ENCODE data around the gene TPST1.
"Not testable (repeated sequence)": the region's sequence is repeated elsewhere in the genome, so short reads cannot be mapped to it uniquely, and the experiment has no call there.

TPST1 gene

DNA sequence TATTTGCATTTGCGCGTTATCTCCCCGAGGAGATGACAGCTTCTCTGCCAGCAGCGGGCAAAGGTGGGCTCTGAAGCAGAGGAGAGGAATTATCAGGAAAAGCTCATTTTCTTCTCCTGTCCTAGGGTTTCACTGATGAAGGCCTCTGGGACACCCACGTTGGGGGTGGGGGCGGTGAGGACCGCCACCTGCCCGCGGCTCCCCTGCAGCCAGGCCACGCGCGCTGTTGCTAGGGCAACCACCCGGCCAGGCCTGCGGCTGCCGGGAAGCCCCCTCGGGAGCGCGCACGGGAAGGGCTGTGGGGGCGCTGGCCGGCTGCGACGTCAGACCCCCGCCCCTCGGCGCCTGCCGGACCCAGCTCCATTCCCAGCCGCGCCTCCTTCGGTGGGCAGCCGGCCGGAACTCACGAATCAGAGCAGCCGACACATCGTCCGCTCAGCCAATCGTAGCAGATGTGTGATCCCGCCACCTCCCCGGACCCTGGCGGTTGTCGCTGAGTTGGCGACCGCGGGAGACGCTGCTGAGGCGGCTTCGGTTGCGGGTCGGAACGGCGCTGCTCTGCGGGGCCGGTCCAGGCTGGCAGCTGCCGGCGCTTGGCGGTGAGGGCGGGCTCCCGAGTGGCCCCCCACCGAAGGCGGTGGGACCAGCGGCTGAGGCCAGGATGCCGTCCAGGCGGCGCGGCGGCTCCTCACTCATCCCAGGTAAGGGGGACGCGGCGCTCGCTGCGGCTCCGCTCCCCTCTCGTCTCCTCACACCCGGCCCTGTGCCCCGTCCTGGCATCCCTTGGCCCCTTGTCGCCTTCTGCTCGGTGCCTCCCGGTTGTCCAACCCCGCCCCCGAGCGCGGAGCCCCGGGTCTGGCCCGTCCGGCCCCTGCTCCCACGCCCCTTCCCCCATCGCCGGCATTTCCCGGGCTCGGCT lies at the start of gene TPST1:
Gene TPST1 (plus strand): TSS at position 513 of the 919 bp plus-strand sequence. CDS start 35,092 bp downstream, outside the sequence.
- DNase-seq: peak; percentile 55

GRCh38 chr7:66156035-66156434 lies 49.1 kb upstream of the TPST1 start:
- not testable (repeated sequence) for DNase-seq

GRCh38 chr7:66157060-66157459 lies 48.1 kb upstream of the TPST1 start:
- no peak for DNase-seq

GRCh38 chr7:66162622-66163021 lies 42.5 kb upstream of the TPST1 start:
- no peak for DNase-seq

DNA sequence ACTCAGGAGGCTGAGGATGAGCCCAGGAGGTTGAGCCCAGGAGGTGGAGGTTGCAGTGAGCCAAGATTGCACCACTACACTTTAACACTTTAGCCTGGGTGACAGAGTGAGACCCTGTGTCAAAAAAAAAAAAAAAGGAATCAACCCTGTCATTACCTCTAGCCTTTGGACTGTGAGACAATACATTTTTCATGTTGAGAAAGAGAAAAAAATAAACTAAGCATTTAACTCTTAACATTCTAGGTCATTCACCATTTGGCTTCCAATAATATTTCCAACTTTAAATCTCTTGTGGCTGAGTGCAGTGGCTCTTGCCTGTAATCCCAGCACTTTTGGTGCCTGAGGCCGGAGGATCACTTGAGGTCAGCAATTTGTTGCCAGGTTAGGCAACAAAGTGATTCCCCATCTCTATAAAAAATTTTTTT lies 41.9 kb upstream of the TPST1 start:
- no peak for DNase-seq

DNA sequence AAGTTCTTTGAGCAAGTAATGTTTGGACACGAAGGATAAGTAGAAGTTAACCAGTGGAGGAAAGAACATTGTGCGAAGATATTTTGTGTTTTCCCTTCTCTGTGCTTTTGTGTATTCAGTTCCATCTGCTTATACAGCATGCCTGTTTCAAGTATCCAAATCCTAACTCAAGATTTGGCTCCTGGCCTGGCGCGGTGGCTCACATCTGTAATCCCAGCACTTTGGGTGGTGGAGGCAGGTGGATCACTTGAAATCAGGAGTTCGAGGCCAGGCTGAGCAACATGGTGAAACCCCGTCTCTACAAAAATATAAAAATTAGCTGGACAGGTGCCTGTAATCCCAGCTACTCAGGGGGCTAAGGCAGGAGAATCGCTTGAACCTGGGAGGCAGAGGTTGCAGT lies 40.8 kb upstream of the TPST1 start:
- DNase-seq: no peak

- DNase-seq: peak; percentile 1
Observed at GRCh38 chr7:66167773-66168387, 37.3 kb upstream of the TPST1 start.

- no peak for DNase-seq
Observed at GRCh38 chr7:66169616-66170015, 35.5 kb upstream of the TPST1 start.

GRCh38 chr7:66170309-66171231 lies 34.6 kb upstream of the TPST1 start:
- DNase-seq: no peak

GRCh38 chr7:66172536-66173401 lies 32.4 kb upstream of the TPST1 start:
- DNase-seq: not testable (repeated sequence)

DNA sequence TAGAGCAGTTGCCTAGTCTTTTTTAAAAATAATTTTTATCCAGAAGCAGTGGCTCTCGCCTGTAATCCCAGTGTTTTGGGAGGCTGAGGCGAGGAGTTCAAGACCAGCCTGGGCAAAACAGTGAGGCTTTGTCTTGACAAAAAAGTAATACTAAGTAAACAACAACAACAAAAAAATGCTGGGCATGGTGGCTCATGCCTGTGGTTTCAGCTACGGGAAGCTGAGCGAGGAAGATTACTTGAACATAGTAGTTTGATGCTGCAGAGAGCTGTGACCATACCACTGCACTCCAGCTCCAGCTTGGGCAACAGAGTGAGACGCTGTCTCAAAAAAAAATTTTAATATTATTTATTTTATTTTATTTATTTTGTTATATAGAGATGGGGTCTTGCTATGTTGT lies 31.3 kb upstream of the TPST1 start:
- DNase-seq: no peak

DNA sequence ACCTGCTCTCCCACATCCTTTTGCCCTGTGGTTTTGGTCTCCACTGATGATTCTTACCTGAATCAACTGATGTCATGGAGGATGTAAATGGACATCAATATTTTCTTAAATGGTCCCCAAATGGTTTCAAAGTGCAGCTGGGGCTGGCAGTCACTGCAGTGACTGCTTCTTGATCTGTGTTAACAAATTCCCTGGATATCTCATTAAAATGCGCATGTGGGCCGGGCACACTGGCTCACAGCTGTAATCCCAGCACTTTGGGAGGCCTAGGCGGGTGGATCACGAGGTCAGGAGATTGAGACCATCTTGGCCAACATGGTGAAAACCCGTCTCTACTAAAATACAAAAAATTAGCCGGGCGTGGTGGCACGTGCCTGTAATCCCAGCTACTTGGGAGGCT lies 30.1 kb upstream of the TPST1 start:
- DNase-seq: not testable (repeated sequence)

DNA sequence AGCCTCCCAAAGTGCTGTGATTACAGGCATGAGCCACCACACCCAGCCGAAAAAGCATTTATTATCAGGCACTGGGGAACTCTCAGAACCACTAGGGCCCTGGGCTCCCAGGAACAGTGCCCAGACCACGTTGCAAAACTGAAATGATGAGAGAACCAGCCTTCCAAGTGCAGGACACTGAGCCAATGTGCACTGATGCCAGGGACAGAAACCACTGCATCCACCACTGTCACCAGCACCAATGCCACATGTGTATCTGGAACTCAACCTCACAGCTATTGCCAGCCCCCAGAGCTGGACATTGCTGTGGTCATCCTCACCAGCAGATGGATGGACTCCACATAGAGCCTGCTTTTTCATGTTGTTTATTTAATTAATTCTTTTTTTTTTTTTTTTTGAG lies 28.2 kb upstream of the TPST1 start:
- DNase-seq: no peak

- no peak for DNase-seq
Observed at GRCh38 chr7:66178258-66178657, 26.9 kb upstream of the TPST1 start.

DNA sequence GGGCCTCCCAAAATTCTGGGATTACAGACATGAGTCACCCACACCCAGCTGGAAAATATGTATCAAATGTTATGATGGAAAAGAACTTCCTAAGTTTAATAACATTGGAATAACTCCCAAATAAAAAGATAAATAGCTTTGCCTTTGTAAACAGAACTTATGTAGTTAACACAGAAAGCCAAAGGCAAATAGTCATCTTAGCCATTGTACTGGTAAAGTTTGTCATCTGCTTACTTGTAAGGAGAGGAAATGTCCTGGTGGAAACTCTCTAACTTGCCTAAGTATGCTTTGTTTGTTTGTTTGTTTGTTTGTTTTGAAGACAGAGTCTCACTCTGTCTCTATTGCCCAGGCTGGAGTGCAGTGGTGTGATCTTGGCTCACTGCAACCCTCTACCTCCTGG lies 23.8 kb upstream of the TPST1 start:
- no peak for DNase-seq

GRCh38 chr7:66181845-66182244 lies 23.3 kb upstream of the TPST1 start:
- DNase-seq: no peak

DNA sequence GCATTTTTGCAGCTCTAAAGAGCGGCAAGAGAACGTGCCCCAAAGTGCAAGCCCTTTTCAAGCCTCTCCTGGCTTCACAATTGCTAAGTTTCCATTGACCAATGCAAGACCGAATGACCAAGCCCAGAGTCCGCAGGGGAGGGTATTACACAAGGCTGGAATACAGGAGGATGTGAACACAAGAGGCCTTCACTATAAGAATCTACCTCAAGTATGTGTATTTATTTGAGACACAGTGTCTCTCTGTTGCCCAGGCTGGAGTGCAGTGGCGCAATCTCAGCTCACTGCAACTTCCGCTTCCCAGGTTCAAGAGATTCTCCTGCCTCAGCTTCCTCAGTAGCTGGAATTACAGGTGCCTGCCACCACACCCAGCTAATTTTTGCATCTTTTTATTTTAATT lies 22.2 kb upstream of the TPST1 start:
- DNase-seq: no peak

- no peak for DNase-seq
Observed at GRCh38 chr7:66183700-66184099, 21.4 kb upstream of the TPST1 start.

- no peak for DNase-seq
Observed at GRCh38 chr7:66185680-66186187, 19.4 kb upstream of the TPST1 start.

- no peak for DNase-seq
Observed at GRCh38 chr7:66186991-66187390, 18.1 kb upstream of the TPST1 start.

GRCh38 chr7:66187905-66188304 lies 17.2 kb upstream of the TPST1 start:
- DNase-seq: no peak

DNA sequence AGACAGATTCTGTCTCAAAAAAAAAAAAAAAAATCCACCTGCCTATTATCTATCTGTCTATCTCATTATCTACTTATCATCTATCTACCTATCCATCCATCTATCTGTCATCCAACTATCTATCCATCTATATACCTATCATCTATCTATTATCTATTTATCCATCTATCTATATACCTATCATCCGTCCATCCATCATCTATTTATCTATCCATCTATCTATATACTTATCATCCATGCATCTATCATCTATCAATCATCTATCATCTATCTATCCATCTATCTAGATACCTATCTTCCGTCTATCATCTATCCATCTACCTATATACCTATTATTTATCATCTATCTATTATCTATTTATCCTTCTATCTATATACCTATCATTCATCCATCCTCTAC lies 16.5 kb upstream of the TPST1 start:
- no peak for DNase-seq

All from NCI-H510A treated with DMSO at 0.1 percent for 48 hours (cell line).